HepG2 (cell line): ENCODE results near the gene PPP1R9B. TPM values are rescaled to one million over a fixed set of nuclear protein-coding genes. Genes with fewer than 3 reads are reported as not detected.

Experiments used
- ERF ChIP-seq: IDR thresholded peaks from 2 replicates; pipeline ENCODE4 v1.6.1; 2018; ENCODE audit warnings: missing biosample characterization, missing genetic modification reagents
- GABPA ChIP-seq, 2 experiments: IDR thresholded peaks; 2 replicates each; pipeline ENCODE4 v1.6.1; 2011 to 2016; ENCODE audit warnings: low read depth in 2 of 2, low read length in 1 of 2, missing biosample characterization in 1 of 2, missing genetic modification characterization in 1 of 2
- HMGA1 ChIP-seq: sonication (generic); formaldehyde crosslinking; conservative IDR thresholded peaks from 2 replicates; pipeline ENCODE4 v1.4.0; 2020; ENCODE audit warnings: missing genetic modification reagents
- HOXA3 ChIP-seq: sonication (generic); formaldehyde crosslinking; IDR thresholded peaks from 2 replicates; pipeline ENCODE4 v1.5.0; 2020; ENCODE audit warnings: missing genetic modification reagents
- IKZF1 ChIP-seq: fragments of 450-650 bp; IDR thresholded peaks from 2 replicates; pipeline ENCODE4 v1.7.1; 2016
- JUND ChIP-seq: sonication (generic); formaldehyde crosslinking; IDR thresholded peaks from 2 replicates; pipeline ENCODE4 v1.8.0; 2022; ENCODE audit warnings: mild to moderate bottlenecking, missing genetic modification reagents
- MAFG ChIP-seq: sonication (generic); formaldehyde crosslinking; IDR thresholded peaks from 2 replicates; pipeline ENCODE4 v1.5.1; 2020; ENCODE audit warnings: mild to moderate bottlenecking, missing genetic modification reagents
- NCOA5 ChIP-seq: sonication (generic); formaldehyde crosslinking; IDR thresholded peaks from 2 replicates; pipeline ENCODE4 v1.4.0; 2020; ENCODE audit warnings: missing genetic modification reagents
- NR2F6 ChIP-seq, 2 experiments: IDR thresholded peaks; 2 replicates each; pipeline ENCODE4 v1.6.1; 2016; ENCODE audit warnings: antibody characterized with exemption in 1 of 2, mild to moderate bottlenecking in 1 of 2
- PAWR ChIP-seq: sonication (generic); formaldehyde crosslinking; IDR thresholded peaks from 2 replicates; pipeline ENCODE4 v1.4.0; 2020; ENCODE audit warnings: missing genetic modification reagents, mild to moderate bottlenecking, borderline replicate concordance
- RFX5 ChIP-seq: IDR thresholded peaks from 2 replicates; pipeline ENCODE4 v1.6.1; 2011; ENCODE audit warnings: low read depth, low read length, improper control_type of control experiment
- TBX3 ChIP-seq: fragments of 450-650 bp; IDR thresholded peaks from 2 replicates; pipeline ENCODE4 v1.6.1; 2017; ENCODE audit warnings: antibody characterized with exemption, mild to moderate bottlenecking, inconsistent platforms, borderline replicate concordance
- ZBTB20 ChIP-seq: sonication (generic); formaldehyde crosslinking; IDR thresholded peaks from 2 replicates; pipeline ENCODE4 v1.8.1; 2023; ENCODE audit warnings: missing genetic modification reagents, low read depth, mild to moderate bottlenecking, borderline replicate concordance
- ZBTB25 ChIP-seq: IDR thresholded peaks from 2 replicates; pipeline ENCODE4 v1.6.1; 2018; ENCODE audit warnings: missing genetic modification reagents
- ZMYM4 ChIP-seq: sonication (generic); formaldehyde crosslinking; IDR thresholded peaks from 2 replicates; pipeline ENCODE4 v1.8.1; 2023; ENCODE audit warnings: mild to moderate bottlenecking, missing genetic modification reagents
- ZNF460 ChIP-seq: sonication (generic); formaldehyde crosslinking; IDR thresholded peaks from 2 replicates; pipeline ENCODE4 v1.5.1; 2020; ENCODE audit warnings: missing genetic modification reagents, mild to moderate bottlenecking, borderline replicate concordance
- ZNF513 ChIP-seq: sonication (generic); formaldehyde crosslinking; conservative IDR thresholded peaks from 2 replicates; pipeline ENCODE4 v1.5.0; 2020; ENCODE audit warnings: missing genetic modification reagents
- ZNF577 ChIP-seq: sonication (generic); formaldehyde crosslinking; IDR thresholded peaks from 2 replicates; pipeline ENCODE4 v1.4.0; 2020; ENCODE audit warnings: mild to moderate bottlenecking, low read depth, missing genetic modification reagents, borderline replicate concordance
- ZNF691 ChIP-seq: sonication (generic); formaldehyde crosslinking; IDR thresholded peaks from 2 replicates; pipeline ENCODE4 v1.4.0; 2020; ENCODE audit warnings: missing genetic modification reagents, low read depth, mild to moderate bottlenecking, borderline replicate concordance
- ZNF720 ChIP-seq: sonication (generic); formaldehyde crosslinking; IDR thresholded peaks from 2 replicates; pipeline ENCODE4 v1.4.0; 2020; ENCODE audit warnings: missing genetic modification reagents
- ZNF768 ChIP-seq: sonication (generic); formaldehyde crosslinking; IDR thresholded peaks from 2 replicates; pipeline ENCODE4 v1.4.0; 2020; ENCODE audit warnings: missing genetic modification reagents
- ZNF790 ChIP-seq: sonication (generic); formaldehyde crosslinking; IDR thresholded peaks from 2 replicates; pipeline ENCODE4 v1.8.0; 2022; ENCODE audit warnings: missing genetic modification reagents, mild to moderate bottlenecking, borderline replicate concordance
- ZNF792 ChIP-seq: IDR thresholded peaks from 2 replicates; pipeline ENCODE4 v1.6.1; 2016
- polyA plus RNA-seq, 8 experiments: library from polyadenylated mRNA; depleted of rRNA in 3 of 8; stranded (reverse) in 7 of 8; unstranded in 1 of 8; fragments of >200 nt; fragmentation: Illumina TruSeq in 4 of 8; extraction: Trizol in 4 of 8; gene quantifications; 2 replicates each; pipeline versions ENCODE4 v1.2.1 to v1.2.3, GENCODE V29; 2011 to 2016; ENCODE audit warnings: low read depth in 4 of 8, missing spikeins in 1 of 8, mixed read lengths in 1 of 8; ENCODE audit not compliant: insufficient read depth in 1 of 8
- total RNA-seq, 5 experiments: library from RNA; depleted of rRNA; stranded (reverse); fragments of >200 nt; fragmentation: Illumina TruSeq; extraction: Trizol; gene quantifications; 2 replicates each; pipeline ENCODE4 v1.2.3, GENCODE V29; 2016; ENCODE audit warnings: low read depth in 1 of 5
- TF ChIP-seq, protein P1 (sequence below), 2 experiments: sonication (generic) in 1 of 2; formaldehyde crosslinking in 1 of 2; IDR thresholded peaks; 2 replicates each; pipeline versions ENCODE4 v1.4.0 to v1.6.1; 2016 to 2020; ENCODE audit warnings: borderline replicate concordance in 1 of 2, low read depth in 1 of 2, mild to moderate bottlenecking in 1 of 2, missing genetic modification reagents in 1 of 2

The PPP1R9B gene
- total and polyA plus RNA-seq, 2 of the 13 experiments (the other 11 are each of a cell fraction or from before 2014, with no cell fraction given), result 9.4 to 15.8 TPM

GRCh38 chr17:50123649-50124349 lies 26.7 kb downstream of the PPP1R9B start (continued):
- no peak for TF ChIP-seq HOXA3 (CRISPR knock-in tag)
- TF ChIP-seq JUND (CRISPR knock-in tag), result no peak
- TF ChIP-seq GABPA (IDR thresholded peaks at IDR 0.05; ENCODE audit: low read depth, low read length), result no peak
- no peak for TF ChIP-seq GABPA (CRISPR knock-in tag; IDR thresholded peaks at IDR 0.05; ENCODE audit: low read depth)
- no peak for TF ChIP-seq ZNF792
- TF ChIP-seq ZNF720, result no peak
- TF ChIP-seq, protein P1, sequence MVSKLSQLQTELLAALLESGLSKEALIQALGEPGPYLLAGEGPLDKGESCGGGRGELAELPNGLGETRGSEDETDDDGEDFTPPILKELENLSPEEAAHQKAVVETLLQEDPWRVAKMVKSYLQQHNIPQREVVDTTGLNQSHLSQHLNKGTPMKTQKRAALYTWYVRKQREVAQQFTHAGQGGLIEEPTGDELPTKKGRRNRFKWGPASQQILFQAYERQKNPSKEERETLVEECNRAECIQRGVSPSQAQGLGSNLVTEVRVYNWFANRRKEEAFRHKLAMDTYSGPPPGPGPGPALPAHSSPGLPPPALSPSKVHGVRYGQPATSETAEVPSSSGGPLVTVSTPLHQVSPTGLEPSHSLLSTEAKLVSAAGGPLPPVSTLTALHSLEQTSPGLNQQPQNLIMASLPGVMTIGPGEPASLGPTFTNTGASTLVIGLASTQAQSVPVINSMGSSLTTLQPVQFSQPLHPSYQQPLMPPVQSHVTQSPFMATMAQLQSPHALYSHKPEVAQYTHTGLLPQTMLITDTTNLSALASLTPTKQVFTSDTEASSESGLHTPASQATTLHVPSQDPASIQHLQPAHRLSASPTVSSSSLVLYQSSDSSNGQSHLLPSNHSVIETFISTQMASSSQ (IDR thresholded peaks at IDR 0.05; ENCODE audit: low read depth), result no peak
- TF ChIP-seq, protein P1 (CRISPR knock-in tag; IDR thresholded peaks at IDR 0.05; ENCODE audit: borderline replicate concordance), result no peak
- TF ChIP-seq ZNF790 (CRISPR knock-in tag), result no peak
- TF ChIP-seq HMGA1 (CRISPR knock-in tag), result no peak
- no peak for TF ChIP-seq NR2F6 (IDR thresholded peaks at IDR 0.05)
- no peak for TF ChIP-seq NR2F6 (CRISPR knock-in tag; IDR thresholded peaks at IDR 0.05)
- TF ChIP-seq NCOA5 (CRISPR knock-in tag), result no peak
- TF ChIP-seq ZBTB20 (CRISPR knock-in tag), result no peak
- TF ChIP-seq ZBTB25, result no peak
- TF ChIP-seq MAFG (CRISPR knock-in tag), result no peak
- TF ChIP-seq ZNF691 (CRISPR knock-in tag), result no peak
- TF ChIP-seq TBX3, result no peak
- no peak for TF ChIP-seq ERF (CRISPR knock-in tag)
- no peak for TF ChIP-seq ZNF513 (CRISPR knock-in tag)
- TF ChIP-seq ZNF577 (CRISPR knock-in tag), result no peak
- TF ChIP-seq ZNF460 (CRISPR knock-in tag), result no peak
- TF ChIP-seq RFX5, result no peak
- no peak for TF ChIP-seq PAWR (CRISPR knock-in tag)
- no peak for TF ChIP-seq ZNF768 (CRISPR knock-in tag)
- no peak for TF ChIP-seq ZMYM4 (CRISPR knock-in tag)
- no peak for TF ChIP-seq IKZF1
